Fibroblast of lung (primary cell): ENCODE measurements around the gene SBF2. TPM values are rescaled to one million over a fixed set of nuclear protein-coding genes. Genes with fewer than 3 reads are reported as not detected.

Source experiments
- DNase-seq, 2 donors: peaks; one replicate each; pipeline versions ENCODE4 v3.0.0 to v3.0.0-alpha.2; 2010; ENCODE audit warnings: low read depth in 2 of 2
- H2AFZ ChIP-seq: 2 replicates; pipeline ENCODE4 v1.5.1; 2012; ENCODE audit warnings: low read length, control low read depth, inconsistent platforms
- H3K27ac ChIP-seq: 2 replicates; pipeline ENCODE4 v1.5.1; 2011; ENCODE audit warnings: low read length, control low read depth; ENCODE audit not compliant: insufficient read depth
- H3K27me3 ChIP-seq: 2 replicates; pipeline ENCODE4 v1.5.1; 2011; ENCODE audit warnings: mild to moderate bottlenecking, low read length; ENCODE audit not compliant: control insufficient read depth, insufficient read depth
- H3K36me3 ChIP-seq: 2 replicates; pipeline ENCODE4 v1.5.1; 2011; ENCODE audit warnings: low read length; ENCODE audit not compliant: control insufficient read depth, insufficient read depth
- H3K4me1 ChIP-seq: 2 replicates; pipeline ENCODE4 v1.5.1; 2011; ENCODE audit warnings: low read length; ENCODE audit not compliant: control insufficient read depth, insufficient read depth; ENCODE audit errors: extremely low read depth
- H3K4me2 ChIP-seq: 2 replicates; pipeline ENCODE4 v1.5.1; 2011; ENCODE audit warnings: low read length, control low read depth; ENCODE audit not compliant: insufficient read depth; ENCODE audit errors: extremely low read depth
- H3K4me3 ChIP-seq, 4 experiments: fragments of 200-600 bp in 1 of 4; sonication (generic) in 1 of 4; replicated peaks in 1 of 4; 2 replicates each; pipeline ENCODE4 v1.5.1; 2011 to 2016; ENCODE audit warnings: low read length in 4 of 4, low read depth in 3 of 4, mild to moderate bottlenecking in 3 of 4, control low read depth in 2 of 4, inconsistent platforms in 1 of 4, mixed read lengths in 1 of 4; ENCODE audit not compliant: insufficient read depth in 1 of 4; ENCODE audit errors: control extremely low read depth in 1 of 4
- H3K79me2 ChIP-seq: 2 replicates; pipeline ENCODE4 v1.5.1; 2012; ENCODE audit warnings: mild to moderate bottlenecking, low read length, inconsistent platforms; ENCODE audit not compliant: control insufficient read depth, insufficient read depth
- H3K9ac ChIP-seq: 2 replicates; pipeline ENCODE4 v1.5.1; 2011; ENCODE audit warnings: mild to moderate bottlenecking, low read length, control low read depth; ENCODE audit not compliant: insufficient read depth
- H3K9me3 ChIP-seq: 2 replicates; pipeline ENCODE4 v1.5.1; 2012; ENCODE audit warnings: low read depth, low read length; ENCODE audit not compliant: control insufficient read depth, insufficient read depth
- H4K20me1 ChIP-seq: 2 replicates; pipeline ENCODE4 v1.5.1; 2011; ENCODE audit warnings: low read length; ENCODE audit not compliant: control insufficient read depth, insufficient read depth; ENCODE audit errors: extremely low read depth
- EZH2 ChIP-seq: IDR thresholded peaks from 2 replicates; pipeline ENCODE4 v1.5.1; 2012; ENCODE audit warnings: low read length, control low read depth, mild to moderate bottlenecking; ENCODE audit errors: missing control alignments
- polyA plus RNA-seq, 2 donors: library from polyadenylated mRNA; depleted of rRNA in 1 of 2; stranded (reverse) in 1 of 2; unstranded in 1 of 2; fragments of >200 nt; gene quantifications; 2 replicates each; pipeline ENCODE4 v1.2.1, GENCODE V29; 2011 to 2012; ENCODE audit warnings: missing spikeins in 1 of 2
- total RNA-seq: library from RNA; depleted of rRNA; stranded (reverse); fragments of >200 nt; gene quantifications from 2 replicates; pipeline ENCODE4 v1.2.1, GENCODE V29; 2014
- TF ChIP-seq, protein P1 (sequence below), 2 donors: IDR thresholded peaks in 1 of 2; conservative IDR thresholded peaks in 1 of 2; 1 replicate in 1 of 2; 2 replicates in 1 of 2; pipeline ENCODE4 v1.5.1; 2011 to 2012; ENCODE audit warnings: low read length in 2 of 2, control low read depth in 1 of 2, inconsistent platforms in 1 of 2, low read depth in 1 of 2, mild to moderate bottlenecking in 1 of 2

SBF2 gene
- total and polyA plus RNA-seq, 2 donors (not counting 1 experiment from before 2014, with no cell fraction given), result 69.4 to 95.9 TPM

DNA sequence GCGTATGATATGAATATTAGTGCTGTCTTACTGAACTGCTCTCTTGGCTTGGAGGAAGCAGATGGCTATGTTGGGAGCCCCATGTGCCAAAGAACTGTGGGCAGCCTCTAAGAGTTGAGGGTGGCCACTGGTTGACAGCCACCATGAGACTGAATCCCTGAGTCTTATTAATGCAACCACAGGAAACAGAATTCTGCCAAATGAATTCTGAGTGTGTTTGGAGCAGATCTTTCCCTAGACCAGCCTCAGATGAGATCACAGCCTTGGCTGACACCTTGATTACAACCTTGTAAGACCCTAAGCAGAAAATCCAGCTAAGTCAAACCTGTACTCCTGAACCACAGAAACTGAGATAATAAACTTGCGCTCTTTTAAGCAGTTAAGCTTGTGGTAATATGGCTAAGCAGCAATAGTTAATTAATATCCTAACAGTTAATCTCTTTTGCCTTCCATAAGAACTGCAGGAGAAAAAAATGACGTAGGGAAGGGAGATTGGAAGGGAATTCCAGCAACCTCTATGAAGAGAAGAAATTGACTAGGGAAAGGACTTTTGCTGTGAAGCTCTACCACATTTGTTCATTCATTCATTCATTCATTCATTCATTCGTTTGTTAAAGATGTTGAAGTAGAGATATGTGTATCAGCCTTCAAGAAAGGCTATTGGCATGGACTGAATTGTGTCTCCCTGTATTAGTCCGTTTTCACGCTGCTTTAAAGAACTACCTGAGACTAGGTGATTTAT is 37.7 kb upstream of the SBF2 start:
- H2AFZ ChIP-seq, result no peak overlapping the region
- H3K27me3 ChIP-seq, result no peaks in the 10 kb centered on the region
- H3K4me2 ChIP-seq, result no peak overlapping the region
- H3K9ac ChIP-seq, result no peak overlapping the region
- peaks cover 24% of the 10 kb centered on the region for H3K4me1 ChIP-seq
- DNase-seq, result peak in 1 of 2 donors; percentile 67
- no peaks in the 10 kb centered on the region for H3K79me2 ChIP-seq
- no peaks in the 10 kb centered on the region for H4K20me1 ChIP-seq
- no peak overlapping the region for H3K4me3 ChIP-seq
- no peaks in the 10 kb centered on the region for H3K36me3 ChIP-seq
- H3K9me3 ChIP-seq, result no peaks in the 10 kb centered on the region
- H3K27ac ChIP-seq, result no peak overlapping the region
- TF ChIP-seq EZH2, result no peak
- TF ChIP-seq, protein P1, sequence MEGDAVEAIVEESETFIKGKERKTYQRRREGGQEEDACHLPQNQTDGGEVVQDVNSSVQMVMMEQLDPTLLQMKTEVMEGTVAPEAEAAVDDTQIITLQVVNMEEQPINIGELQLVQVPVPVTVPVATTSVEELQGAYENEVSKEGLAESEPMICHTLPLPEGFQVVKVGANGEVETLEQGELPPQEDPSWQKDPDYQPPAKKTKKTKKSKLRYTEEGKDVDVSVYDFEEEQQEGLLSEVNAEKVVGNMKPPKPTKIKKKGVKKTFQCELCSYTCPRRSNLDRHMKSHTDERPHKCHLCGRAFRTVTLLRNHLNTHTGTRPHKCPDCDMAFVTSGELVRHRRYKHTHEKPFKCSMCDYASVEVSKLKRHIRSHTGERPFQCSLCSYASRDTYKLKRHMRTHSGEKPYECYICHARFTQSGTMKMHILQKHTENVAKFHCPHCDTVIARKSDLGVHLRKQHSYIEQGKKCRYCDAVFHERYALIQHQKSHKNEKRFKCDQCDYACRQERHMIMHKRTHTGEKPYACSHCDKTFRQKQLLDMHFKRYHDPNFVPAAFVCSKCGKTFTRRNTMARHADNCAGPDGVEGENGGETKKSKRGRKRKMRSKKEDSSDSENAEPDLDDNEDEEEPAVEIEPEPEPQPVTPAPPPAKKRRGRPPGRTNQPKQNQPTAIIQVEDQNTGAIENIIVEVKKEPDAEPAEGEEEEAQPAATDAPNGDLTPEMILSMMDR (conservative IDR thresholded peaks at IDR 0.05 in 1 of 2, IDR thresholded peaks at IDR 0.05 in 1 of 2; ENCODE audit: low read depth in 1 of 2, low read length in 2 of 2), result no peak

DNA sequence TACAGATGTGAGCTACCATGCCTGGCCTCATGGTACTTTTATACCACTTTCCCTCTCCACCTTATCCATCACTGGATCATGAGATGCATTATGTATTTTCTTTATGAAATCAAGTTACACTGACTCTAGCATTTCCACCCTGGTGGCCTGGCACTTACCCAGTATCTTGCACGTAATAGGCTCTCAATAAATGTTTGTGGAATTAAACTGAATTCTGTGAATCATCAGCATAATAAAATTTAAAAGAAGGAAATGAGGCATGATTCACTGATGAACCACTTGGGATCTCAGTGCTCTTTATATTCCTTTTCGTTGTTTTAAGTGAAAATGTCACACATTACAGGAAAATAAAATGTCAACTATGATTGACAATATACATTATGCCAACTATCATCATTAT is 35.9 kb upstream of the SBF2 start:
- Histone ChIP-seq H2AFZ (no peak overlapping the region), H4K20me1 (no peaks in the 10 kb centered on the region), H3K4me3 (no peak overlapping the region), H3K4me2 (no peak overlapping the region), H3K9ac (no peak overlapping the region), H3K27me3 (no peaks in the 10 kb centered on the region), H3K36me3 (no peaks in the 10 kb centered on the region), H3K4me1 (peaks cover 35% of the 10 kb centered on the region), H3K27ac (peak overlapping the region; percentile 68), H3K79me2 (no peaks in the 10 kb centered on the region), H3K9me3 (no peaks in the 10 kb centered on the region)
- TF ChIP-seq EZH2, result no peak
- TF ChIP-seq, protein P1 (conservative IDR thresholded peaks at IDR 0.05 in 1 of 2, IDR thresholded peaks at IDR 0.05 in 1 of 2; ENCODE audit: low read depth in 1 of 2, low read length in 2 of 2), result no peak
- peak; percentile 89 to 92 for DNase-seq

DNA sequence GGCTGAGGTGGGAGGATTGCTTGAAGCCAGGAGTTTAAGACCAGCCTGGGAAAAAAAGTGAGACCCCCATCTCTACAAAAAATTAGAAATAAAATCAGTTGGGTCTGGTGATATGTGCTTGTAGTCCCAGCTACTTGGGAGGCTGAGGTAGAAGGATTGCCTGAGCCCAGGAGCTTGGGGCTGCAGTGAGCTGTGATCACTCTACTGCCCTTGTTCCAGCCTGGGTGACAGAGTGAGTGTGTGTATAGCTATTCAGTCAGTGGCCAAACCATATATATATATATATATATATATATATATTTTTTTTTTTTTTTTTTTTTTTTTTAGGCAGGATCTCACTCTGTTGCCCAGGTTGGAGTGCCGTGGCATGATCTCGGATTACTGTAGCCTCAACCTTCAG is 35.3 kb upstream of the SBF2 start:
- Histone ChIP-seq H3K4me2 (peak overlapping the region; percentile 6), H3K4me1 (peaks cover 40% of the 10 kb centered on the region), H2AFZ (no peak overlapping the region), H3K9me3 (no peaks in the 10 kb centered on the region), H3K79me2 (no peaks in the 10 kb centered on the region), H3K9ac (no peak overlapping the region), H3K4me3 (no peak overlapping the region), H3K27ac (peak overlapping the region; percentile 68), H3K27me3 (no peaks in the 10 kb centered on the region), H4K20me1 (no peaks in the 10 kb centered on the region), H3K36me3 (no peaks in the 10 kb centered on the region)
- no peak for DNase-seq
- TF ChIP-seq EZH2, result no peak
